ENCODE data around the gene EFCAB13. TPM values are rescaled to one million over a fixed set of nuclear protein-coding genes. Genes with fewer than 3 reads are reported as not detected.

EFCAB13 gene
- total RNA-seq, 4 donors from 2014 or later = 1.4 to 2.5 (median 1.8) TPM

- in situ Hi-C loops (cut with MboI; ENCODE audit: low sequenced_read_pairs in 4 of 4) = no loop called here
- ATAC-seq = no peak
- Histone ChIP-seq H3K27ac (no peak overlapping the region), H3K27me3 (peaks cover 0 to 19% (median 13%) of the 10 kb centered on the region in 3 donors), H3K9me3 (no peaks in the 10 kb centered on the region), H3K4me3 (no peak overlapping the region), H3K36me3 (no peaks in the 10 kb centered on the region), H3K4me1 (peaks cover 0 to 2% of the 10 kb centered on the region in 2 donors)
- no peak for TF ChIP-seq CTCF (IDR thresholded peaks at IDR 0.05 in 4 of 5, conservative IDR thresholded peaks at IDR 0.05 in 1 of 5)
- no peak for DNase-seq
- intact Hi-C loops (cut with DNase I; ENCODE audit: low total_unique reads) = no loop called here
These were observed 1.4 kb downstream of the EFCAB13 start for GRCh38 chr17:47325176-47325575.

- no peak overlapping the region for H3K4me3 ChIP-seq
- no peaks in the 10 kb centered on the region for H3K4me1 ChIP-seq
- in situ Hi-C loops (cut with MboI; ENCODE audit: low sequenced_read_pairs in 4 of 4) = no loop called here
- TF ChIP-seq CTCF (IDR thresholded peaks at IDR 0.05 in 4 of 5, conservative IDR thresholded peaks at IDR 0.05 in 1 of 5) = no peak
- TF ChIP-seq POLR2A (IDR thresholded peaks at IDR 0.05) = no peak
- H3K27ac ChIP-seq = no peak overlapping the region
- ATAC-seq (no peak), DNase-seq (no peak)
- no peaks in the 10 kb centered on the region for H3K27me3 ChIP-seq
- H3K36me3 ChIP-seq = no peaks in the 10 kb centered on the region
- intact Hi-C loops (cut with DNase I; ENCODE audit: low total_unique reads) = no loop called here
- no peaks in the 10 kb centered on the region for H3K9me3 ChIP-seq
These were observed 6.8 kb downstream of the EFCAB13 start for GRCh38 chr17:47330548-47330947.

- Histone ChIP-seq H3K27me3 (no peaks in the 10 kb centered on the region), H3K4me3 (no peak overlapping the region), H3K36me3 (no peaks in the 10 kb centered on the region), H3K27ac (no peak overlapping the region), H3K9me3 (no peaks in the 10 kb centered on the region), H3K4me1 (no peaks in the 10 kb centered on the region)
- no peak for ATAC-seq
- in situ Hi-C loops (cut with MboI; ENCODE audit: low sequenced_read_pairs in 4 of 4) = no loop called here
- DNase-seq = no peak
- TF ChIP-seq POLR2A (IDR thresholded peaks at IDR 0.05) (no peak), CTCF (IDR thresholded peaks at IDR 0.05 in 4 of 5, conservative IDR thresholded peaks at IDR 0.05 in 1 of 5) (no peak)
- intact Hi-C loops (cut with DNase I; ENCODE audit: low total_unique reads) = no loop called here
These were observed 8.5 kb downstream of the EFCAB13 start for GRCh38 chr17:47332287-47332686.

GRCh38 chr17:47335101-47335936 lies 11.6 kb downstream of the EFCAB13 start:
- H3K4me1 ChIP-seq = no peaks in the 10 kb centered on the region
- H3K9me3 ChIP-seq = no peaks in the 10 kb centered on the region
- no peak for ATAC-seq
- in situ Hi-C loops (cut with MboI; ENCODE audit: low sequenced_read_pairs in 4 of 4) (no loop called here), intact Hi-C loops (cut with DNase I; ENCODE audit: low total_unique reads) (no loop called here)
- DNase-seq = no peak
- H3K27me3 ChIP-seq = no peaks in the 10 kb centered on the region
- H3K36me3 ChIP-seq = no peaks in the 10 kb centered on the region
- no peak overlapping the region for H3K4me3 ChIP-seq
- TF ChIP-seq POLR2A (IDR thresholded peaks at IDR 0.05) (no peak), CTCF (IDR thresholded peaks at IDR 0.05 in 4 of 5, conservative IDR thresholded peaks at IDR 0.05 in 1 of 5) (no peak)
- no peak overlapping the region for H3K27ac ChIP-seq

Data from gastrocnemius medialis (tissue), 4 donors.